ENCODE data around the gene MTFP1.
"Not testable (repeated sequence)": the region's sequence is repeated elsewhere in the genome, so short reads cannot be mapped to it uniquely, and the experiment has no call there.

Gene MTFP1

DNA sequence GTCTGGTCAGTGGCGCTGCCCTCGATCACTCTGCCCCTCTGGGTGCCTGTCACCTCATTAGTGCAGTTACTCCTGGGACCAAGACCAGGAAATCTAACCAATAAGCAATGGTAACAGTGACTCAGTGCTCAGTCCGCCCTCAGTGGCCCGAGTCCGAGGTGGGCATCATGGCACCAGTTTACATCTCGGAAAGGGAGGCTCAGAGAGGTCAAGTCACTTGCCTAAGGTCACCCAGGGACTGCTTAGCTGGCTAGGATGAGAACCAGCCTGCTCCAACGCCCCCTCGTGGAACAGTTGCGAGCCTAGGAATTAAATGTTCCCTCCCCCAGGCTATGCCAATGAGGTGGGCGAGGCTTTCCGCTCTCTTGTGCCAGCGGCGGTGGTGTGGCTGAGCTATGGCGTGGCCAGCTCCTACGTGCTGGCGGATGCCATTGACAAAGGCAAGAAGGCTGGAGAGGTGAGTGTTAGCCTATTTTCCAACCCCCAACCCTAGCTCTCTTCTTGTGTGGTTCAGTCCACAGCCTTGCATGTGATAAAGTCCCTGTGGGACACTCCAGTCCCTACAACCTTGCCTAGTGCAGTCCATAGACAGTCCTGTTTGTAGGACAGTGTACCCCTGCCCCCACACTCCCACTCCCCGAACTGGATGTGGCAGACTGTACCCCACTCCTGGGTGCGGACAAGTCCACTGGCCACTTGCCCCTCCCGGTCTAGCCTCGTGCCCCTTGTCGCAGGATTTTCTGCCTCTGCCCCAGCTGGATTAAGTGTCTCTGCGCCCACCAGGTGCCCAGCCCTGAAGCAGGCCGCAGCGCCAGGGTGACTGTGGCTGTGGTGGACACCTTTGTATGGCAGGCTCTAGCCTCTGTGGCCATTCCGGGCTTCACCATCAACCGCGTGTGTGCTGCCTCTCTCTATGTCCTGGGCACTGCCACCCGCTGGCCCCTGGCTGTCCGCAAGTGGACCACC lies 1.1 kb downstream of the MTFP1 start:
- DNase-seq (ENCODE audit: low read depth in 2 of 2): peak; percentile 60 to 77

DNA sequence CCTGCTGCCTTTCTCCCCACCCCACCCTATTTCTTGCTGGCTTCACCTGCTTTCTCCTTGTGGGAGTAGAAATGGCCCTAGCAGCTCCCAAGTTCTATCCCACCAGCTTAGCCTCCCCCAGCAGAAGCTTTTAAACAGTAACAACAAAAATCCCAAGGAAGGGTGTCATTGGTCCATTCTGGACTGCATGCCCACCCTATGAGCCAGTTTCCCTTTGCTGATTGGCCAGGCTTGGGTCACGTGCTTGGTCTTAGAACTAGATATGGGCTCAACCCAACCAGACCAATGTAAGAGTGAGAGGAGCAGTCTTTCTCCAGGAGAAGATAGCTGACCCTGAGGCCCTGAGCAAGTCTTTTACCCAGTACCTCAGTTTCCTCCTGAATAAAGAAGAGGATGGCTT lies 2.3 kb downstream of the MTFP1 start:
- DNase-seq (ENCODE audit: low read depth in 2 of 2): no peak

DNA sequence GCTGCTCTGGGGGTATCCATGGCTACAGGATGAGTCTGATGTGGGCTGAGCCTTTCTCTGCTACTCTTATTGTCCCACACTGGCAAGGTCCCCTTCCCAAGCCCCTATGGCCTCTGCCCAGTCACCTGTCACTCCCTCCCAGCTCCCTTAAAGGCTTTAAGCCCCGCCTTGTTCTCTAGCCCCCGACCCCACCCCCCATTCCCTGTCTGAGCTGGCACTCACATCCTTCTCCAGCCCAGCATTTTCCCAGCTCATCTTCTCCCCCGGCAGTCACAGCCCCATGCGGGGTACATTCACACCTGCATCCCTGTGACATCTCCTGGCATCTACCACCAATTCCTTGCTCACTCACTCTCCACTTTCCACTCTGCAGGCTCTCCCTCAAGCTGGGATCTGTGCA lies 4.3 kb downstream of the MTFP1 start:
- DNase-seq (ENCODE audit: low read depth in 2 of 2): no peak

DNA sequence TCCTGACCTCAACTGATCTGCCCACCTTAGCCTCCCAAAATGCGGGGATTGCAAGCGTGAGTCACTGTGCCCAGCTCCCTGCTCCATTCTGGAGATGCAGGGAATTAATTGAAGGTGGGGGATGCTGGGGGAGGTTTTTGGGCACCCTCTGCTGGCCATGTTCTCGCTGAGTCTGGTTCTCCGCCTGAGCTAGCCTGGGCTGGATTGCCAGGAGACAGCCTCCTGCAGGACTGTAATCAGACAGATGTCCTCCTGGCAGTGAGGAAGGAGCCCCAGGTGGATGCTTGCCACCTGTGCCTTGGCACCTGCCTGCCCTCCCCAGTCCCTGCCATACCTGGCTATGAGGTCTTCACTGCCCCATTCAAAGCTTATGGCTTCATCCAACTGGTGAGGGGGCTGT lies 5.4 kb downstream of the MTFP1 start:
- no peak for DNase-seq (ENCODE audit: low read depth in 2 of 2)

DNA sequence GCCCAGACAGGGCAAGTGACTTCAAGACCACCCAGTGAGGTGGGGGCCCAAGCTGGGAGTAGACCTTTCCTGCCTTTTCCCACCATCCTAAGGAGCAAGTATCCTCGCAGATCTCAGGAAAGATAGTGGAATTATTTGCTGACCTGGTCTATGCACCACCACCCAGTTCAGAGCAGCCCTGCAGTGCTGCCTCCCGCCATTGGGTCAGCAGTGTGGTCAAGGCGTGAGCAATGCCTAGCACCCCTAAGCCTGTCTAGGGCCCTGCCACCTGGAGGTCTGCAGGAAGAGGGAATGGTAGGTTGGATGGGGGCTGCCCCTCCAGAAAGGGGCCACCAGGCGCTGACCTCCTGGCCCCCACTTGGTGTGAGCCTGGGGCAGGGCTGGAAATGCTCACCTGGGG lies 6.5 kb downstream of the MTFP1 start:
- DNase-seq (ENCODE audit: low read depth in 2 of 2): no peak

- DNase-seq (ENCODE audit: low read depth in 2 of 2): no peak
Measured at GRCh38 chr22:30432520-30432919, 7.0 kb downstream of the MTFP1 start.

- DNase-seq (ENCODE audit: low read depth in 2 of 2): no peak
Measured at GRCh38 chr22:30433227-30433626, 7.7 kb downstream of the MTFP1 start.

- DNase-seq (ENCODE audit: low read depth in 2 of 2): no peak
Measured at GRCh38 chr22:30433773-30434172, 8.2 kb downstream of the MTFP1 start.

GRCh38 chr22:30434843-30435242 lies 9.3 kb downstream of the MTFP1 start:
- DNase-seq (ENCODE audit: low read depth in 2 of 2): no peak

- DNase-seq (ENCODE audit: low read depth in 2 of 2): peak; percentile 51 to 61
Measured at GRCh38 chr22:30435674-30436126, 10.1 kb downstream of the MTFP1 start.

DNA sequence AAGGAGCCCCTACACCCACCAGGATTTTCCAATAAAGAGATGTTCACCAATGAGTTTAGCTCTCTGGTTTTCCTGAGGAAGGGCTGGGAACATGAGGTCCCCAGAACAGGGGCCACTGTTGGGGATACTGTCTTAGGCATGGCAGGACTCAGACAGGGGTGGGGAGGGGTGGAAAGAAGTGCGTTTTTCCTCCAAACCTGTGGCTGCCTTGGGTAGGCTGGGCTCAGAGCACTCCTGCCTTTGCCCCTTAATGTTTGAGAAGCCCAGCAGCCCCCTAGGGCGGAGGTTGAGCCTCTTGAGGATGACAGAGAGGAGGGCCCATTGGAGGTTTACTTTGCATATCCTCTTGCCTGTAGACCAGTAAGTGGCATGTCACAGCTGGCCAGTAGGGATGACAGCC lies 10.6 kb downstream of the MTFP1 start:
- no peak for DNase-seq (ENCODE audit: low read depth in 2 of 2)

DNA sequence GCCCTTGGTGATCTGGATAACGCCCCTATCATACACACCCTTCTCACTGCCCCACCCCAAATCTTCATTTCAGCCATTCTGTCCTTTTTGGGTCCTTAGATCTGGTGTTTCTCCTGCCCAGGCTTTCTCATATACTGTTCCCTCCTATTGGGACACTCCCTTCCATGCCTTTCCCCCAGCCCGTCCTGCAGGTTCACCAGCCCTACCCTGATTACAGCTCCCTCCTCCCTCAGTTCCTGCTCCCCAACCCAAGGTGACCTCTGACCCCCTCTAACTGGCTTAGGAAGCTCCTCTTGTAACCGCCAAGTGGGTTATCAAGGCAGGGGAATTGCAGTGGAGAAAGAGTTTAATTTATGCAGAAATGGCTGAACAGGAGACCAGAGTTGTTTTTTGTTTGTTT lies 13.0 kb downstream of the MTFP1 start:
- DNase-seq (ENCODE audit: low read depth in 2 of 2): no peak

- DNase-seq (ENCODE audit: low read depth in 2 of 2): no peak
Measured at GRCh38 chr22:30439226-30439625, 13.7 kb downstream of the MTFP1 start.

DNA sequence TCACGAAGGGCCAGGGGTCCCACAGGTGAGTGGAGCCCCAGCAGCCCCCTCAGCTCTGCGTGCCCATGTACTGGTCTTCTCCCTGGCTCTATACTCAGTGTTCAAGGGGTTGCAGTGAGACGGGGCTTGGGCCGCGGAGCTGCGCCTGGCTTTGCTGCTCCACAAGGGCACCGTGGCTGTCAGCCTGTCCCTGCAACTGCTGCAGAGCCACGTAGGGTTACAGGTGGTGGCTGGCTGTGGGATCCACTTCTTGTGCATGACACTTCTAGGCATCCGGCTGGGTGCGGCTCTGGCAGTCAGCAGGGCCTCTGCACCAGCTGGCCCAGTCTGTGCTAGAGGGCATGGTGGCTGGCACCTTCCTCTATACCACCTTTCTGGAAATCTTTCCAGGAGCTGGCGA lies 14.3 kb downstream of the MTFP1 start:
- no peak for DNase-seq (ENCODE audit: low read depth in 2 of 2)

GRCh38 chr22:30441088-30441487 lies 15.5 kb downstream of the MTFP1 start:
- no peak for DNase-seq (ENCODE audit: low read depth in 2 of 2)

DNA sequence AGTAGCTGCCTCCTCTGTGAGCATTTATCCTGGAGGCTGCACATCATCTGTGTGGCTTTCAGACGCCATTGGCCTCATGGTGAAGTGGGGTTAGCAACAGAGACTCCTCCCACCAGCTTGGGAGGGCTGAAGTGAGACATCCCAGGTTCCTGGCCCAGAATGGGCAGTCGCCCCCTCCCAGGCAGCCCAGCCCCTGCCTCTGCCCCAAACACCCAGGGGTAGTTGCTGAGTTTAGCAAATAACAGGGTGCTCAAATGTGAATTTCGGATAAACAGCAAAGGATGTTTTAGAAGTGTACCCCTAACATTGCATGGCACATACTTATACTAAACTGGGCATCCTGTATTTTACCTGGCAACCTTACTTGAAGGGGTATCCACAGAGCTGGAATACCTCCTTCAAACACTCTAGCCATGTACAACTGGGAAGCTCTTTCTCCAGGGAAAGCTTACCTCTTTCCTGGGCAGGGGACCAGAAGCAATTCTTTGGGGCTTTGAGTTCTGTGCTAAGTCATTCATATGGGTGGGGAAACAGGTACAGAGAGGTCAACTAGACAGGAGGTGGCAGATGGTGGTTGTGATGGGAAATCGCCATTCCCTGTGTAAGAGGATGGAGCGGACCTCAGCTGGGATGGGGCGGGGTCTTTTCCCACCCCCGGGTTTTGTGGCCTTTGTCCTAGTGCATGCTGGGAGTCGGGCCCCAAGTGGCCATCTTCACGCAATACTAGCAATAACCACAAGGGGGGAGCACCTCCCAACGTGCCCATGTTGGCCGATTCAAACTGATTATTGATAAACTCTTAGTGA lies 19.3 kb downstream of the MTFP1 start:
- peak in 1 of 2 donors; percentile 23 for DNase-seq (ENCODE audit: low read depth in 2 of 2)

DNA sequence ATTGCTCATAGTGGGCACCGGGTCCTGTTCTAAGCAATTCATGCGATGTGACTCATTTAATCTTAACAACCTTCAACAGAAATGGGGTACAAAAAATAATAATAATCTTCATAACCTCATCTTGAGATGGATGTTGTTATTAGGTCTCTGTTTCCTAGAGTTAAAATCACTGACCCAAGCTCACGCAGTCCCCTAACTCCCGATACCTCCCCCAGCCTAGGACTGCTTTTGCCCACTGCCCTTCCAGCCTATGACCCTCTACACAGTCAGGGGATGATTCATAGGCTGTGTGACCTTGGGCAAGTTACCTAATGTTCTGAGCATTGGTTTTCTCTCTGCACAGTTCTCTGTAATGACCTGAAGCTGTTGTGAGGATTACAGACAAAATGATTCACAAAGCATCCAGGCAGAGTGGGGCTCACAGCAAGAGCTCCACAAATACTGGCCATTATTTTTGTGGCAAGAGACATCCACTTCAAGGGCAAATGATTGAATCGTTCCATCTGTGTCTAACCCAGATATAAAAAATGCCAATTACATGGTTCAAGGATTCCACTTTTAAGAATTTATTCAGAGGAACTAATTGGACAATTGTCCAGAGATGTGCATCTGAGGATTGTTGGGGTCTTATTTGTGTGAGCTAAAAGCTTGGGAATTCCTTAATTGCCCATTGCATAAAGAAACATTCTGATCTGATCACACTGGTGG lies 20.0 kb downstream of the MTFP1 start:
- no peak for DNase-seq (ENCODE audit: low read depth in 2 of 2)

- no peak for DNase-seq (ENCODE audit: low read depth in 2 of 2)
Measured at GRCh38 chr22:30447656-30448055, 22.1 kb downstream of the MTFP1 start.

DNA sequence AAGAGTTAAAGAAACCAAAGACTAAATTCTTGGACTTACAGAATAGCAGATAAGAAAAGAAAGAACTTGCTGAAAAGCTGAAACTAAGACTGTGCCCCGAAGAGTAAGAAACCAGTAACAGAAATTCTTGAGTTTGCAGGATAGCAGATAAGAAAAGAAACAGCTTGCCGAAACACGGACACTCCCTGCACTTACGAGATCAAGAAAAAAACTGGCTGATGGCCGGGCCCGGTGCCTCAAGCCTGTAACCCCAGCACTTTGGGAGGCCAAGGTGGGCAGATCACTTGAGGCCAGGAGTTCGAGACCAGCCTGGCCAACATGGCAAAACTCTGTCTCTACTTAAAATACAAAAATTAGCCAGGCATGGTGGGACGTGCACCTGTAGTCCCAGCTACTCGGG lies 25.9 kb downstream of the MTFP1 start:
- not testable (repeated sequence) for DNase-seq (ENCODE audit: low read depth in 2 of 2)

DNA sequence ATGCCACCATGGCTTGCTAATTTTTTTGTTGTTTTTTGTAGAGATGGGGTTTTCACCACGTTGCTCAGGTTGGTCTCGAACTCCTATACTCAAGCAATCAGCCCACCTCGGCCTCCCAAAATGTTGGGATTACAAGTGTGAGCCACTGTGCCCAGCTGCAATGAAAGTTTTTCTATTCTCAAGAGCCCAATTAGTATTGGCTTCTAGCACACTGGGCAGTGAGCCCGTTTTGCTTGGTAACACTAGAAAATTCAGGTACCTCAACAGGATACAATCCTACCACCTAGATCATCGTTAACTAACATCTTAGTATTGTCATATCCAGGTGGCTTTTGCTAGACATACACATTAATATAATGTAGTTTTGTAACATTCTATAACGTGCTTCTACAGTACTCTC lies 27.3 kb downstream of the MTFP1 start:
- no peak for DNase-seq (ENCODE audit: low read depth in 2 of 2)

GRCh38 chr22:30453731-30454510 lies 28.4 kb downstream of the MTFP1 start:
- no peak for DNase-seq (ENCODE audit: low read depth in 2 of 2)

Measured in stimulated activated CD8-positive, alpha-beta memory T cell treated with anti-CD3 and anti-CD28 coated beads, Interleukin-2, amount 100 ng/mL, for 1 hour (primary cell).